GM19467 (cell line): ENCODE results near the gene REG4.
A peak's percentile ranks its signal among the peaks of the same experiment; 100 is the strongest.
"Not testable (repeated sequence)": the region's sequence is repeated elsewhere in the genome, so short reads cannot be mapped to it uniquely, and the experiment has no call there.

Experiments used
- ATAC-seq: cut with Tn5 transposase; IDR thresholded peaks from one replicate; pipeline ENCODE4 v1.9.1; 2021; ENCODE audit warnings: mild to moderate bottlenecking, moderate library complexity; ENCODE audit not compliant: unreplicated experiment

REG4 gene

DNA sequence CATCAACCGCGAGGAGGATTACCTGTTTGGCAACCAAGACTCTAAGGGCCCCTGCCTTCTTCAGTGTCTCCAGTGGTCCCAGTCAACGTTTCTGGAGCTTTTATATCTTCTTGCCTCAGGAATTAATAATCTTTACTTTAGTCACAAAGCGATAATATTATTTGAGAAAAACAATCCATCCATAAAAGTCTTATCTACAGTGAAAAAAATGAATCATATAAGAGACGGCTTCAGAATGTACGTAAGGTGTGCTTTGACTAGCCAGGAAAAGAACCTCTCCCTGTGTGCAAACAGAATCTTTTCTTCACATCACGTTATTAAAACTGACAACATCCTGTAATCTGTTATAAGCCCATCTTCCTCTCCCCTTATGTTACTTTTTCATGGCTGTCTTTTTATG lies at the start of gene REG4:
TSS of gene REG4 (minus strand) at position 74 of the 400 bp plus-strand sequence. CDS start 2,691 bp downstream, outside the sequence.
- ATAC-seq, result no peak

DNA sequence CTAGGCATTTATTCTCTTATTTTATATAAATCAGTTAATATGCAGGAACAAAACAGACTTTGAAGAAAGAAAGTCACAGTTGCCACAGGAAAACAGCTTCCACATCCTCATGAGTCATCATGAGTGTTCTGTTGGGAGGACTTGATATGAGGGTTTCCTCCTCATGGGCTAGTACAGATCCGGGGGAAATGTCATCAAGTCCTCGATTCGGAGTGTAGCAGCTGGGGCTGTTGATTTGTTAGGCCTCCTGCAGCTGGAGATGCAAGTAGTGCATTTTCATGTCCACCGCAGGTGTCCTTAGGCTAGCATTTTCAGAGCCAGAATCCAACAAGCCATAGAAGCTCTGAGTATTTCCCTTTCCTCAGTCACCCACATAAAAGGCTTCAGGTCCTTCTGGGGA lies 48.4 kb upstream of the REG4 start:
- no peak for ATAC-seq

DNA sequence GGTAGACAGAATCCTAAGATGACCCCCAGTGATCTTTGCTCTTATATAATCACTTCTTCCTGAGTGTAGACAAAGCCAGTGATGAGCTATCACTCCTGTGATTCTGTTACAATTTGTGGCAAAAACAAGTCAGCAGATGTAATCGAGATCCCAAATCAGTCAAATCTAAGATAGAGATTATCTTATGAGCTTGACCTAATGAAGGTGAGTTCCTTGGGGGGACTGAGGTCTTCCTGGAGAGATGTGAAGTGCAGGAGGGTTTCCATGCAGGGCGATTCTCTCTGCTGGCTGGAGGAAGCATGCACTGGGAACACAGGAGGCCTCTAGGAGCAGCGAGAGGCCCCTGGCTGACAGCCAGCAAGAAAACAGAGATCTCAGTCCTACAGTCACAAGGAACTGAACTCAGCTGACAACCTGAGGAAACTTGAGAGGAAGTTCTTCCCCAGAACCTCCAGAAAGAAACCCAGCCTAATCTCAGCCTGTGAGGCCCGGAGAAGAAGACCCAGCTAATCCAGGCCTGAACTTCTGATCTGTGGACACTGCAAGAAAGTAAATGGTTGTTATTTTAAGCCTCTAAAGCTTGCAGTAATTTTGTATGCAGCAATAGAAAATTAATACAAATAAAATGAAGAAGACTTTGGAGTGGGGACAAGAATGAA lies 47.4 kb upstream of the REG4 start:
- not testable (repeated sequence) for ATAC-seq

DNA sequence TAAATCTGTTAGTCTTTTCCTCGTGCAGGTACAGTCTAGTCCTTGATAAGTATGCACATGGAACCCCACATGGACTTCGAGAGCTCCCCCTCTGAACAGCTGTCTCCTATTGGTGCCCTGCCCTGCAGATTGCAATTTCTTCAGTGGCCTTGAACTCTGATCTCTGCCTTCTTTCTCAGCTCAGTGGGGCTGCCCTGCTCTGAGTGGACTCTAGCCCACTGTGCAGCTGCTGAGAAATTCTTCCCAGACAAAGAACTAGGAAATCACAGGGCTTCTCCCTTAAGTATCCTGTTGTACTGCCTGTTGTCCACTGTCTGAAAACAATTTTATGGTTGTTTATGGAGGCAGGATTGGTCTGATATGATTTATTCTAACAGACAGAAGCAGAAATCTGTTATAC lies 46.9 kb upstream of the REG4 start:
- no peak for ATAC-seq

- ATAC-seq, result no peak
Measured at GRCh38 chr1:119853155-119853554, 41.9 kb upstream of the REG4 start.

DNA sequence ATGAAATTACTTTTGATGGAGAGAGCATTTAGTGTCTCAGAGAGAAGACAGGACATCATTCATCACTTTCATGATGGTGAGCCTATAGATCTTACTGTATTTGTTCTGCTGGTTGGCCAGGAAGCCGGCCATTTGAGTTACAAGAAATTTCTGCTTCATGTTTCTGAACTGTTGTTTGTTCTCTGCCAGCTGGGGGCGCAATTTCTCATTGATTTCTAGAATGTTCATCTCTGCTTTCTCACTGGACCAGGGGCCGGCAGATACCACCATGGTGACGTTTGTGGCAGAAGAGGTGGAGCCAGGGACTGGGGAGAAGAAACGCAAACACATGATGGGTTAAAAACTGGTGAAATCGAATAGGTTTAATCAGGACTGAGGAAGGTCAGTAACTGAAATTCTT lies 32.9 kb upstream of the REG4 start:
- not testable (repeated sequence) for ATAC-seq

DNA sequence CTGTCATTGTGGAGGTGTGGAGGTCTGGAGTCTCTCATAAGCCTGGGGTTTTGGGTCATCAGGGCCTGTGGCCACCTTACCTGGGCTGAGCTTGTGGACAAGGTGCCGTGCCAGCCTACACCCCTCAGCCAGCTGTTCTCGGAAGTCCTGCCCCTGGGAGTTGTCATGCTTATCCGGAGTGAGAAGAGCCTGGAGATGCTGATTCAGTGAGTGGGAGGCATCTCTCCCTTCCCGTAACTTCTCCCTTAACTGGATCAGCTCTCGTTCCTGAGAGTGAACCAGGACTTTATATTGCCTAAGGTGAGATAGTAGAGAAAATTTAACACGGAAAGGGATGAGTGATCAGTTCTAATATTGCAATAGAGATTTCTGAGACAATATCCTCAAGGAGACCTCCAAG lies 30.0 kb upstream of the REG4 start:
- ATAC-seq, result no peak

GRCh38 chr1:119840745-119841144 lies 29.5 kb upstream of the REG4 start:
- ATAC-seq, result no peak

DNA sequence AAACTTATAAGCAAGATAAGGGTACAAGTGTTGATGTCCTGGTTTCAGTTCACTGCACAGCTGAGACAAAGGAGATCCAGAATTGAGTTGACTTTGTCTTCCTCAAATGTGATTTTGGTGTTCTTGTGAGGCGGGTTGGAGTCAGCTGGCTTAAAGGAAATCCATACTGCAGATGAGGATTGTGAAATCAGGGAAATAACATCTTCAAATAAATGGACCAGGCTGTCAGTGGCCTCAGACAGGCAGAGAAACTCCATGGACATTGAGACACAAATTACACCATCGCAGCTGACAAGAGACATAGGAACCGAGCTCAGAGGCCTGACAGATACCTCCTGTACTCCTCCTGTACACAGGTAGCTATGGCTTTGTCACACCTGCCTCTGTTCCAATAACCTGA lies 27.0 kb upstream of the REG4 start:
- ATAC-seq, result no peak

DNA sequence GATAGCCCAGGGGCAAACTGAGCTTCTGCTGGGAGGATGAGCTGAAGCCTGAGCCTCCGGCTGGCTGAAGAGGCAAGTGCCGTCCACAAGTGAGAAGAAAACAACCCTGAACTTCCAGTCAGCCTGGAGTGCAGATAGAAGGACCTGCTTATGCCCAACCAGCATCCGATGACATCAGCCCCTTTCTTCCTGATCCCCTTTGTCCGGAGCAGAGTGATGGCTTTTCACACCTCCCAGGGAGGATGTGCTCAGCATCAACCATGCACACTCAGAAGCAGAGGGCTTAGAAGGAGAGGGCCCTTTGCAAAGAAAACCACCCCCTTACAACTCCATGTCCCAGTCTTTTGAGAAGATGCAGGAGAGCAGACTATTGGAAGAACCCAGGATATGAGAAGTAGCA lies 23.7 kb upstream of the REG4 start:
- ATAC-seq, result no peak

DNA sequence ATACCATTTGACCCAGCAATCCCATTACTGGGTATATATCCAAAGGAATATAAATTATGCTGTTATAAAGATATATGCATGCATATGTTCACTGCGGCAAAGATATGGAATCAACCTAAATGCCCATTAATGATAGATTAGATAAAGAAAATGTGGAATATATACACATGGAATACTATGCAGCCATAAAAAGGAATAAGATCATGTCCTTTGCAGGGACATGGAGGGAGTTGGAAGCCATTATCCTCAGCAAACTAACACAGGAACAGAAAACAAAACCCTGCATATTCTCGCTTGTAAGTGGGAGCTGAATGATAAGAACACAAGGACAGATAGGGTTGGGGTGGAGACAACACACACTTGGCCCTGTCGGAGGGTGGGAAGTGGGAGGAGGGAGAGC lies 19.8 kb upstream of the REG4 start:
- ATAC-seq, result no peak

DNA sequence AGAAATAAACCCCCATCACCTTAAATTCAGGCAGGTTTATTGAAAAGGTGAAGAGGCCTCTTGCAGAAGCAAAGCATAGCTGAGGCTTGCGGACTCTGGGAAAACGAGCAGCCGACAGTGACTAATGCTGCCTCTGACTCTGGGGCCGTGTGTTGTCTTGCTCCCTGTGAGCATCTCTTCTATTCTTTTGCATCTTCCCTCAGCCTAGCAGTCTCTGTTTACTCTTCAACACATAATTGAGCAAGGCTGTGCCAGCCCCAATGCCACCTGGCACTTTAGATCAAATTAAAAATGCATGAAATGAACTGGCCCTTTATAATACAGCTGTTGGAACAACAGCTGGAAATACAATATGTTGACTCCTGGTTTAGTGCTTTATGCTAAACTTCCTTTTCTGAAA lies 18.4 kb upstream of the REG4 start:
- ATAC-seq, result no peak

DNA sequence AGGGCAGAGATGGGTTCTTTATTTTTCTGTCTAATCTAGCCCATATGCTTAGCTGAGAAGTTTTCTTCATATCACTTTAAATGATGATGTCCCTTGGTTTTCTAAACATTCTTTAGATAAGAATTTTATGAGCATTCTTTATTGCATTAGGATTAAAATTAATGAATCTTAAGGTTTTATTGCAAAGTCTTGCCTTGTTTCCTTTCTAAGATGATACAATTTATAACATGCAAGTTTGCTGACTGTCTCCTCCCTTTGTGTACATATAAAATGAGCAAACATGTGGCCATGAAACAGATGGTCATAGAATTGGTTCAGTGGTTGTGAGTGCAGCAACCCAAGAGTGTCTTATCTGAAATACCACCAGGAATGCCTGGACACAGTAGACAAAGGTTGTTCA lies 17.7 kb upstream of the REG4 start:
- not testable (repeated sequence) for ATAC-seq

GRCh38 chr1:119828266-119828665 lies 17.0 kb upstream of the REG4 start:
- no peak for ATAC-seq

DNA sequence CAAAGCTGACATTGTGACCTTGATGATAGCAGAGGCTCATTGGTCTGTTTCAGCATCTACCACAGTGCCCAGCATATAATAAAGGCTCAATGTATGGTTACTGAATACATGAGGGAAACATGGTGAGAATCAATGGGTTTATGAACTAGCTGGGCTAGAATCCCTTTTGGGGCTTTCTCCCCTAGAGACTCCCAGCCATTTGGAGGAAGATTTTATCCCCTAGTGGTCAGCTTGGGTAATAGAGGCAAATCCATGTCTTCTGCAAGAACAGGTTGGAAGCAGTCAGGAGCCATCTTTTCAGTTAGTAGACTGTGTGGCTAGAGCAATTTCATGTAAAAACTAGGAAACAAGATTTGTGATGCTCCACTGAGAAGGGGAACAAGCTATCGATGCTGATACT lies 15.8 kb upstream of the REG4 start:
- ATAC-seq, result no peak

GRCh38 chr1:119822406-119822805 lies 11.1 kb upstream of the REG4 start:
- no peak for ATAC-seq

DNA sequence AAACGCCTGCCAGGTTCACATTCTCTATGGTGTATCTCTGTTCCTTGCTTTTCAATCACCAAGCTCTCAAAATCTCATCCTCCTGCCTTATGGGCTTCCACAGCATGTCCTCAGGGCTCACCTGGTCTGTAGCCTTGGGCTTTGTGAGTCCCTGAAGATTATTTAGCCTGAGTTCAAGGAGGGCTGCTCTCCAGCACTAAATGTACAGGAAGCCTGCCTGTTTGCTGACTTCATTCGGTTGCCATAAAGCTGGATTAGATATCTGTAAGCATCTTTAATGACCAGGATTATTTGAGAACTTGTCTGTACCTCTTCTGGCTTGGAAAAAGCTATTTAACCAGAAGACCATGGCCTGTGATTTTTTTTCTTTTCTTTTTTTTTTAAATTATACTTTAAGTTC lies 6.9 kb upstream of the REG4 start:
- no peak for ATAC-seq

DNA sequence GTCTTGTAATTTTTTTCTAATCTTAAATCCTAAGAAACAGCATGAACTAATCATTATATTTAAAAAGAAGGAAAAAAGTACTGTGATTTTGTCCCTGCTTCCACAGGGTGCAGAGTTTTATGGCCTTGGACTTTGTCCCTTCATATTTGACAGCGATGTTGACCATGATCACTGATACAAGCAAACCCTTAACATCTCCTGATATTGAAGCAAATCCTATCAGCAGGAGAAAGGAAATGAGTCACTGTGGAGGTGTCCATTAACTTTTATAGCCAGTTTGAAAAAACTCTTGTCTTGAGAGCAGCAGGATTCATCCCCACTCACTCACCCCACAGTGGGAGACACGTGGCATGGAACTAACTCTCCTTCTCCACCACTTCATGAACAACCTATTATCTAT lies 5.1 kb upstream of the REG4 start:
- no peak for ATAC-seq

DNA sequence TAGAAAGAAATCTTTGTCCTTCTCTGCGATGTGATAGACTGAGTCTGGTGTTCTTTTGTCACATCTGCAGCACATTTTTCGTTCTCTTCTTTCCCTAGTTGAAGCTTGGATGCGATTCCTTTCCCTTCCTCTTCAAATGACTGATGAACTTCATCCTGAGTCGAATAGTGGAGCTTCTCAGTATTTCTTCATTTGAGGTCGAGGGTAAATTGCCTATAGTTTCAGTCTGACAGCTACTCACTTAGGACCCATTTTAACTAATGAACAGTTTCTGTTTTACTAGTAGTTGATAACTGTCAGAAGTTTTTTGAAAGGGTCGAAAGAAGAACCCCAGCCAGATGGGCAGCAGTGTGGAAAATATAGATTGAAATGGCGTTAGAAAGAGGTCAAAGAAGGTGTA lies 4.7 kb upstream of the REG4 start:
- no peak for ATAC-seq

DNA sequence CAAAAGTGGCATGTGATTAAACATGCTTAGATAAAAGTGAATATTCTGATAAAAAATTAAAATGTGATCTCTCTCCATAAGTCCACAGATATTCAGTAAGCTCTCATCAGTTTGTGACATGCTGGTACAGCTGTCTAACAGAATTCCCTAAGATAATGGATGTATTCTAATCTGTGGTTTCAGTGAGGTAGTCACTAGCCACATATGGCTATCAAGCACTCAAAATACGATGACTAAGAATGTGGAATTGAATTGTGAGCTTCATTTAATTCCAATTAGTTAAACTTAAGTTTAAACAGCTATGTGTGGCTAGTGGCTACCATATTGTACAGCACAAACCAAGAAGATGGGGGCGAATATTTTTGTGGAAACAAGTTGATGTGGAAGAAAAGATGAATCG lies 4.1 kb upstream of the REG4 start:
- ATAC-seq, result no peak

GRCh38 chr1:119814288-119814687 lies 3.0 kb upstream of the REG4 start:
- no peak for ATAC-seq

- ATAC-seq, result no peak
Measured at GRCh38 chr1:119811985-119812557, 811 bp upstream of the REG4 start.

- ATAC-seq, result peak; percentile 90
Measured at GRCh38 chr1:119808972-119809550, 2.2 kb downstream of the REG4 start.
